Stimulated activated CD4-positive, alpha-beta T cell treated with anti-CD3 and anti-CD28 coated beads, TNF-alpha, amount 100 ng/mL, for 48 hours (primary cell): ENCODE measurements around the gene DCP1A.
"Not testable (repeated sequence)": the region's sequence is repeated elsewhere in the genome, so short reads cannot be mapped to it uniquely, and the experiment has no call there.

Experiments
- DNase-seq, 3 donors: peaks; one replicate each; pipeline ENCODE4 v3.0.0-alpha.2; 2020; ENCODE audit warnings: low read depth in 3 of 3

The DCP1A gene

DNA sequence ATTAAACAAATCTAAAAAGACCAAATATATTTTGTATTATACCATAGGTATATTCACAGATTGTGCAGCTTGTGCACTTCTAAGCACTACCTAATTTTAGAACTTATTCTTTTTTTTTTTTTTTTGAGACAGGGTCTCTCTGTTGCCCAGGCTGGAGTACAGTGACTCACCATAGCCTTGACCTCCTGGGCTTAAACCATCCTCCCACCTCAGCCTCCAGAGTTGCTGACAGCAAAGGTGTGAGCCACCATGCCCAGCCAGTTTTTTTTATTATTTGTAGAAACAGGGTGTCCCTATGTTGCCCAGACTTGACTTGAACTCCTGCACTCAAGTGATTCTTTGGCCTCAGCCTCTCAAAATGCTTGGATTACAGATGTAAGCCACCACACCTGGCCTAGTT is 79.6 kb downstream of the DCP1A start:
- DNase-seq: no peak

GRCh38 chr3:53264718-53265117 is 82.6 kb downstream of the DCP1A start:
- DNase-seq: no peak

DNA sequence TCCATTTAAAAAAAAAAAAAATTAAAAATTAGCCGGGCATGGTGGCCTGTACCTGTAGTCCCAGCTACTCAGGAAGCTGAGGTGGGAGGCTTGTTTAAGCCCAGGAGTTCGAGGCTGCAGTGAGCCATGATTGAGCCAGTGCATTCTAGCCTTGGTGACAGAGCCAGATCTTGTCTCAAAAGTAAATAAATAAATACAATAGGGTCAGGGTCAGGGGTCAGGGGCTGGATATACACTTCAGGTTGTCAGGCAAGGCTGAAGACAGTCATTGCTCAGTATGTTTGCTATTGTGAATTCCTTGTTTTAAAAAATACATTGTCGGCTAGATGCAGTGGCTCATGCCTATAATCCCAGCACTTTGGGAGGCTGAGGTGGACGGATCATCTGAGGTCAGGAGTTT is 83.4 kb downstream of the DCP1A start:
- no peak for DNase-seq

GRCh38 chr3:53261712-53262111 is 85.6 kb downstream of the DCP1A start:
- DNase-seq: no peak

GRCh38 chr3:53260286-53260785 is 87.0 kb downstream of the DCP1A start:
- DNase-seq: no peak

GRCh38 chr3:53259427-53260259 is 87.7 kb downstream of the DCP1A start:
- no peak for DNase-seq

DNA sequence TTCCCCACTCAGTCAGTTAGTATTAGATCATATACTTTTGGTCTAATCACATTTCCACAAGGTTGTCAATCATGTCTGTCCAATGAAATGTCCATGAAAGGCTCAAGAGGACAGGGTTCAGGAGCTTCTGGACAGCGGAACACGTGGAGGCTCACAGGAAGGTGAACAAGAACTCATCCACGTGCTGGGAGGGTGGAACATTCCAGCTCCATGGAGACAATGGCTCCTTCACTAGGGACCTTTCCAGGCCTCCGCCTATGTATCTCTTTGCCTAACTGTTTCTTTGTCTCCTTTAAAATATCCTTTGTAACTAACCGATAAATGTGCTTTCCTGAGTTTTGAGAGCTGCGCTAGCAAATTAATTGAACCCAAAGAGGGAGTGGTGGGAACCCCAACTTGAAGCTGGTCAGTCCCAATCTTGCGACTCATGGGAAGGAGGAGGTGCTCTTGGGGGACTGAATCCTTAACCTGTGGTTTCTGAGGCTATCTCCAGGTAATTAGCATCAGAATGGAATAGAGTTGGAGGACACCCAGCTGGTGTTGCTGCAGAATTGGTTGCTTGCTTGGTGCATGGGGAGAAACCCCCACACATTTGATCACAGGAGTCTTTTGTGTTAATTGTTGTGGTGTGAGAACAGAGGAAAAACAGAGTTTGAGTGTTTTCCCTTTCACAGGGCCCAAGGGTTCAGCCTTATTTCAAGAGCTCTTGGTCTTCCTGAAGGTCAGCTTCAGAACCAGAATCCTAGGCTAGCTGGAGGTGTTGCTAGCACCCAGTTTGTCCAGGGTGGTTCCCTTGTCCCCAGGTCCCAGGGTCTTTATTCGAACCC is 88.5 kb downstream of the DCP1A start:
- DNase-seq: no peak

- no peak for DNase-seq
Measured at GRCh38 chr3:53257465-53257864, 89.9 kb downstream of the DCP1A start.

DNA sequence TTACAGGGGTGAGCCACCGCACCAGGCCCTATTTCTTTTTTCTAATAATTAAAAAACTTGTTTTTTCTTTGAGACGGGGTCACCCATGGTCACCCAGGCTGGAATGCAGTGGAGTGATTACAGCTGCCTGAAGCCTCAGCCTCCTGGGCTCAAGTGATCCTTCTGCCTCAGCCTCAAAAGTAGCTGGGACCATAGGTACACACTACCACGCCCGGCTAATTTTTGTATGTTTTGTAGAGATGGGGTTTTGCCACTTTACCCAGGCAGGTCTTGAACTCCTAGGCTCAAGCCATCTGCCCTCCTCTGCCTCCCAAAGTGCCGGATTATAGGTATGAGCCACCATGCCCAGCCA is 90.7 kb downstream of the DCP1A start:
- DNase-seq: no peak

- peak; percentile 61 to 83 (median 68) for DNase-seq
Measured at GRCh38 chr3:53255775-53256703, 91.3 kb downstream of the DCP1A start, which contains the start of gene TKT. TSS of gene TKT (minus strand) at chr3:53256022. CDS start at chr3:53255942, 80 bp downstream.

GRCh38 chr3:53255423-53255774 is 91.9 kb downstream of the DCP1A start:
- peak in 1 of 3 donors; percentile 33 for DNase-seq

DNA sequence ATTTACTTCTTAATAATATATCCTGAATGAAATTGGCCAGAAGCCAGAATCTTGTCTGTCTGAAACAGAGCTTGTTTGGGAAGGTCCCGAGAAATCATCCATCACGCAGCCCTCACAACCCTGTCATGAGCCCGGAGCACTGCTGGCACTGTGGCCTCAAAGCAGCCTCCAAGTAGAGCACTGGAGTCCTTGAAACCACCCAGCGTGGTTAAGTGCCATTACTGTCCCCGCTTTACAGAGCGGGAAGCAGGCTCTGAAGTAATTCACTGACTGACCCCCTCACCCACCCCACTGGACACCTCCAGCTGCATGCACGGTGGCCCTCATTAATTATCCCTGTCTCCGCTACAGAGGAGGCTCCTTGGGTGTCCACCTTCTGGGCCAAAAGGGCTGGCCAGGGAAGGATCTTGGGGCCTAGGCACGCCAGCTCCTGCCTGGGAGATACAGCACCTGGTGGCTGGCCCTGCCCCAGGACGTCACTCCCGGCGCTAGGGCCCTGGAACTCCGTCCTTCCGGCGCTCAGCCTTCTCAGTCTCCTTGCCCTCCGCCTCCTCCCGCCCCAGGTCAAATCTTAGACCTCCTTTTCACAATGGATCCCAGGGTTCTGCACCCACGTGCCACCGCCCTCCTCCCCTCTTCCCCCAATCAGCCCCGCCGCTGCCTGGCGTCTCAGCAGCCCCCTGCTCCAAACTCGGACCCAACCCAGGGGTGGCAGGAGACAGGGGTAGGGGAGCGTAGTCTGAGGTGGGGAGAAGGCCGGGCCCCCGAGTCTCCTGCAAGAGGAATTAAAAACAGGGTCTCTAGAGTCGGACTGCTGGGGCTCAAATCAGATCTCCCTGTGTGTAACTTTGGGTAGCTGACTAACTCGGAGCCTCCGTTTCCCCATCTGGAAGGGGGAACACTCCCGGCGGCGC is 92.6 kb downstream of the DCP1A start:
- peak; percentile 27 to 55 (median 37) for DNase-seq

DNA sequence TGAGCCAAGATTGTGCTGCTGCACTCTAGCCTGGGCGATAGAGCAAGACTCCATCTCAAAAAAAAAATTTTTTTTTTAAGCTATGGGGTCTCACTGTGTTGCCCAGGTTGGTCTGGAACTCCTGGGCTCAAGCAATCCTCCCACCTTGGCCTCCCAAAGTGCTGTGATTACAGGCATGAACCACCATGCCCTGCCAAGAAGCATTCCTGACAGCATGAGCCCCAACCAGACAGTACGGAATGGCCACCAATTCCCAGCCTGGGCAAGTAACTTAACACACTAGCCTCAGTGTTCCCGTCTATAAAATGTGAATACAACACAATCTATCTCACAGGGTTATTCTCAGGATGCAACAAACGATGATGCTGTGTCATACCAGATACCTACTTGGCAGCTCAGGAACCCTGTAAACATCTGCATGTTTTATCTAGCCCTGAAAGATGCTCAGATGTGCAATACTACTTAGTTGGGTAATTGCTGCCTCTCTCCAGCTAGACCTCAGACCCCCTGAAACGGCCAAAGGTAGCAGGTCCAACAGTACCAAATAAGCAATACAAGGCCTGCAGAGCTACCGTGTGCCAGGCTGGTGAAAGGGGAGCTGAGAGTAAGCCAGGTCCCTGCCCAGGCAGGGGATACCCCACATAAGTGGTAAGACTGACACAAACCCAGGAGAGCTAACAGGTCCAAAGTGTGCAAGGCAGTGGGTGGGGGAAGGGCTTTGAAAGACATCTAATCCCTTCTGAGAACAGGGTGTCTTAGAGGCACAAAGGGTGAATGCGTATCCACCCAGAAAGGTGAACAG is 93.4 kb downstream of the DCP1A start:
- DNase-seq: no peak

GRCh38 chr3:53252947-53253322 is 94.4 kb downstream of the DCP1A start:
- not testable (repeated sequence) for DNase-seq

DNA sequence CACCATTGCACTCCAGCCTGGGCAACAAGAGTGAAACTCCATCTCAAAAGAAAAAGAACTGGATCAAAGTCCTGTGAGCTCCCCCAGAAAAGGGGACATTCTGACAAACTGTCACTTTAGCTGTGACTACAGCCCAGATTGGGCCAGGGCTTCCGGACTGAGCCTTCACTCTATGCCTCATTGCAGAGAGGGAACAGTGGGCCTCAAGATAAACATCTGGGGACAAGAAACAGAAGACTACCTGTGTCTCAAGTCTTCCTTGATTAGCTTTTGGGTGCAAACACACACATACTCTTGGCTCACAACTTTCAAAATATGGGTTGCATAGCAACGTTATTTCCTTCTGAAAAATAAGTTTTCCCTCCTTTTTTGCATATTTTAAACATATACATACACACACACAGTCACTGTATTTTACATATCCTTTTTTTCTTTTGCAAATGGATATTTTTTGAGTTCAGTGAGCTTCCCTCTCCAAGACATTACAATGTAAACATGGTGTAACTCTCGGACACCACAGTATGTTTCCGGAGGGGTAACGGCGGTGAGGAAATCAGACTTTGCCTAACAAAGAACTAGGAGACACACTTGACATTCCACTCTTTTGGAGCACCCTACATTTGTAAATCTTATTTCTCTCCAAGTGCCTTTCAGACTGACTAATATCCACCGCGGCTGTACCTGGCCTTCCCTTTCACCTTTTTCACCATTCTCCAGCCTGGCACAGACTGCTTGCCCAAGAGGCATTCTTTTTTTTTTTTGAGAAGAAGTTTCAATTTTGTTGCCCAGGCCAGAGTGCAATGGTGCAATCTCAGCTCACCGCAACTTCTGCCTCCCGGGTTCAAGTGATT is 95.0 kb downstream of the DCP1A start:
- no peak for DNase-seq

- DNase-seq: no peak
Measured at GRCh38 chr3:53250881-53251605, 96.3 kb downstream of the DCP1A start.

DNA sequence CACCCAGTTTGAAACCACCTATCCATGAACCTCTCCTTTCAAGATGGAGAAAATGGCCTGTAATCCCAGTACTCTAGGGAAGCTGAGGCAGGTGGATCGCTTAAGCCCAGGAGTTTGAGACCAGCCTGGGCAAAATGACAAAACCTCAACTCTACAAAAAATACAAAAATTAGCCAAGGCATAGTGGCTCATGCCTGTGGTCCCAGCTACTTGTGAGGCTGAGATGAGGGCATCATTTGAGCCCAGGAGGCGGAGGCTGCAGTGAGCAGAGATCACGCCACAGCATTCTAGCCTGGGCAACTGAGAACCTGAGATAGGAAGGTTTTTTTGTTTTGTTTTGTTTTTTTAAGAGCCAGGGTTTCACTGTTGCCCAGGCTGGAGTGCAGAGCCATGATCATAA is 96.9 kb downstream of the DCP1A start:
- no peak for DNase-seq

DNA sequence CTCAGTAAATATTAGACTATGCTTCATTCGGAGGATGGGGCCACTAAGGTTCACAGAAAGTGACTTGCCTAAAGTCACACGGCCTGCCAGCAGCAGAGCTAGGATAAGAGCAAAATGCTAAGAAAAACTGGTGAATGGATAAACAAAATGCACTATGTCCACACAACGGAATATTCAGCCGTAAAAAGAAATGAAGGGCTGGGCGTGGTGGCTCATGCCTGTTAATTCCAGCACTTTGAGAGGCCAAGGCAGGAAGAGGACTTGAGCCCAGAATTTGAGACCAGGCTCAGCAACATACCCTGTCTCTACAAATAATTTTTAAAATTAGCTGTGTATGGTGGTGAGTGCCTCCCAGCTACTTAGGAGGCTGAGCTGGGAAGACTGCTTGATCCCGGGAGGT is 99.2 kb downstream of the DCP1A start:
- DNase-seq: no peak
